ENCODE measurements around the gene MRPS25. TPM values are rescaled to one million over a fixed set of nuclear protein-coding genes. Genes with fewer than 3 reads are reported as not detected.

The MRPS25 gene
- total RNA-seq, 4 donors from 2014 or later: 11.9 to 28.6 (median 23.5) TPM

- TF ChIP-seq CTCF (IDR thresholded peaks at IDR 0.05; ENCODE audit: low read depth): no peak
Measured at GRCh38 chr3:15107075-15107947, 42.2 kb upstream of the MRPS25 start.

GRCh38 chr3:15102836-15103235 lies 37.7 kb upstream of the MRPS25 start:
- no peak for TF ChIP-seq CTCF (IDR thresholded peaks at IDR 0.05; ENCODE audit: low read depth)

- TF ChIP-seq CTCF (IDR thresholded peaks at IDR 0.05; ENCODE audit: low read depth): no peak
Measured at GRCh38 chr3:15102256-15102655, 37.1 kb upstream of the MRPS25 start.

- no peak for TF ChIP-seq CTCF (IDR thresholded peaks at IDR 0.05; ENCODE audit: low read depth)
Measured at GRCh38 chr3:15099364-15100098, 34.4 kb upstream of the MRPS25 start.

GRCh38 chr3:15098503-15099363 lies 33.6 kb upstream of the MRPS25 start, which contains the start of gene RBSN:
TSS of gene RBSN (minus strand) at chr3:15099148. CDS start at chr3:15096120, 3,028 bp downstream.
- no peak for TF ChIP-seq CTCF (IDR thresholded peaks at IDR 0.05; ENCODE audit: low read depth)

GRCh38 chr3:15097891-15098290 lies 32.8 kb upstream of the MRPS25 start:
- TF ChIP-seq CTCF (IDR thresholded peaks at IDR 0.05; ENCODE audit: low read depth): no peak
